ENCODE measurements around the gene APOBEC3H. TPM values are rescaled to one million over a fixed set of nuclear protein-coding genes. Genes with fewer than 3 reads are reported as not detected.

Gene APOBEC3H
- total RNA-seq, 4 donors from 2014 or later = not detected

DNA sequence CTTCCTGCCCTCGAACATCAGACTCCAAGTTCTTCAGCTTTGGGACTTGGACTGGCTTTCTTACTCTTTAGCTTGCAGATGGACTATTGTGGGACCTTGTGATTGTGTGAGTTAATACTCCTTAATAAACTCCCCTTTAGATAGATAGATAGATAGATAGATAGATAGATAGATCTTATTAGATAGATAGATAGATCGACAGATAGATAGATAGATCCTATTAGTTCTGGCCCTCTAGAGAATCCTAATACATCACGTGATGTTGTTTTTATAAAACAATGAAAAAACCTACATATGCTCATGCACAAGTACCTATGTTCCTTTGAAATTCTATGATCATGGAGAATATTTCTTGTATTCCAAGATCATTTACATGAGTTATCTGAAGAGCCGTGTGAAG is 23.9 kb downstream of the APOBEC3H start:
- Histone ChIP-seq H3K36me3 (peaks cover 0 to 3% of the 10 kb centered on the region in 2 donors), H3K9me3 (no peaks in the 10 kb centered on the region), H3K27me3 (peaks cover 8% of the 10 kb centered on the region), H3K4me1 (peaks cover 0 to 11% (median 0%) of the 10 kb centered on the region in 3 donors), H3K27ac (no peak overlapping the region), H3K4me3 (no peak overlapping the region)
- no peak for TF ChIP-seq EP300 (IDR thresholded peaks at IDR 0.05)
- ATAC-seq = no peak
- 82 to 94% methylated on average over 3 to 4 of the region's 4 CpGs for WGBS, 2 donors (ENCODE audit: low coverage in 1 of 2)

DNA sequence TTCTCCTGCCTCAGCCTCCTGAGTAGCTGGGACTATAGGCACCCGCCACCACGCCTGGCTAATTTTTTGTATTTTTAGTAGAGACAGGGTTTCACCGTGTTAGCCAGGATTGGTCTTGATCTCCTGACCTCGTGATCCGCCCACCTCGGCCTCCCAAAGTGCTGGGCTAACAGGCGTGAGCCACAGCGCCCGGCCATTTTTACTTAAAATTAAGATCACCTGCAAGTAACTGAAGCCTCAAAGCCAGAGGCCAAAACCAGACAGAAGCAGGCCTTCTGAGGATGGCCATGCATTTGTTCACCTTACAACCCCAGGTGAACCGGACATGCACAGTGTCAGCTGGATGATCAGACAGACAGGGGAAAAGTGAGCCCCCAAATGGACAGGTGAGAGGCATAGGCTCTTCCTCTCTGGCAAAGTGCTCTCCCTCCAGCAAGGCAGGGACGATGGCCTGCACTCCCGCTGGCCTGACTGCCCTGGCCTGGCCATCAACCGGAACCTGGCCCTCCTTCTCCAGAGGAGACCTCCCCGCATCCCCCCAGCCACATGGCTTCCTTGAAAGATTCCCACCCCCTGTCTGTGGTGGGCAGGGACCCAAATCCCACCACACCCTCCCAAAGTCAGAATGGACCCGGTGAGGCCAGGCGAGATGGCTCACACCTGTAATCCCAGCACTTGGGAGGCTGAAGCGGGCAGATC is 25.9 kb downstream of the APOBEC3H start:
- no peaks in the 10 kb centered on the region for H3K27me3 ChIP-seq
- no peaks in the 10 kb centered on the region for H3K9me3 ChIP-seq
- no peak overlapping the region for H3K4me3 ChIP-seq
- peaks cover 0 to 3% of the 10 kb centered on the region in 2 donors for H3K36me3 ChIP-seq
- peaks cover 0 to 11% (median 0%) of the 10 kb centered on the region in 3 donors for H3K4me1 ChIP-seq
- no peak for TF ChIP-seq POLR2AphosphoS5 (IDR thresholded peaks at IDR 0.05)
- no peak for TF ChIP-seq EP300 (IDR thresholded peaks at IDR 0.05)
- TF ChIP-seq POLR2A (IDR thresholded peaks at IDR 0.05) = no peak
- TF ChIP-seq, protein P1, sequence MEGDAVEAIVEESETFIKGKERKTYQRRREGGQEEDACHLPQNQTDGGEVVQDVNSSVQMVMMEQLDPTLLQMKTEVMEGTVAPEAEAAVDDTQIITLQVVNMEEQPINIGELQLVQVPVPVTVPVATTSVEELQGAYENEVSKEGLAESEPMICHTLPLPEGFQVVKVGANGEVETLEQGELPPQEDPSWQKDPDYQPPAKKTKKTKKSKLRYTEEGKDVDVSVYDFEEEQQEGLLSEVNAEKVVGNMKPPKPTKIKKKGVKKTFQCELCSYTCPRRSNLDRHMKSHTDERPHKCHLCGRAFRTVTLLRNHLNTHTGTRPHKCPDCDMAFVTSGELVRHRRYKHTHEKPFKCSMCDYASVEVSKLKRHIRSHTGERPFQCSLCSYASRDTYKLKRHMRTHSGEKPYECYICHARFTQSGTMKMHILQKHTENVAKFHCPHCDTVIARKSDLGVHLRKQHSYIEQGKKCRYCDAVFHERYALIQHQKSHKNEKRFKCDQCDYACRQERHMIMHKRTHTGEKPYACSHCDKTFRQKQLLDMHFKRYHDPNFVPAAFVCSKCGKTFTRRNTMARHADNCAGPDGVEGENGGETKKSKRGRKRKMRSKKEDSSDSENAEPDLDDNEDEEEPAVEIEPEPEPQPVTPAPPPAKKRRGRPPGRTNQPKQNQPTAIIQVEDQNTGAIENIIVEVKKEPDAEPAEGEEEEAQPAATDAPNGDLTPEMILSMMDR (IDR thresholded peaks at IDR 0.05) = no peak
- 77% methylated on average over 5 of the region's 17 CpGs; no CpG with 5 or more reads in 1 of the 2 donors for WGBS, 2 donors (ENCODE audit: low coverage in 1 of 2)
- ATAC-seq = no peak
- H3K27ac ChIP-seq = no peak overlapping the region

DNA sequence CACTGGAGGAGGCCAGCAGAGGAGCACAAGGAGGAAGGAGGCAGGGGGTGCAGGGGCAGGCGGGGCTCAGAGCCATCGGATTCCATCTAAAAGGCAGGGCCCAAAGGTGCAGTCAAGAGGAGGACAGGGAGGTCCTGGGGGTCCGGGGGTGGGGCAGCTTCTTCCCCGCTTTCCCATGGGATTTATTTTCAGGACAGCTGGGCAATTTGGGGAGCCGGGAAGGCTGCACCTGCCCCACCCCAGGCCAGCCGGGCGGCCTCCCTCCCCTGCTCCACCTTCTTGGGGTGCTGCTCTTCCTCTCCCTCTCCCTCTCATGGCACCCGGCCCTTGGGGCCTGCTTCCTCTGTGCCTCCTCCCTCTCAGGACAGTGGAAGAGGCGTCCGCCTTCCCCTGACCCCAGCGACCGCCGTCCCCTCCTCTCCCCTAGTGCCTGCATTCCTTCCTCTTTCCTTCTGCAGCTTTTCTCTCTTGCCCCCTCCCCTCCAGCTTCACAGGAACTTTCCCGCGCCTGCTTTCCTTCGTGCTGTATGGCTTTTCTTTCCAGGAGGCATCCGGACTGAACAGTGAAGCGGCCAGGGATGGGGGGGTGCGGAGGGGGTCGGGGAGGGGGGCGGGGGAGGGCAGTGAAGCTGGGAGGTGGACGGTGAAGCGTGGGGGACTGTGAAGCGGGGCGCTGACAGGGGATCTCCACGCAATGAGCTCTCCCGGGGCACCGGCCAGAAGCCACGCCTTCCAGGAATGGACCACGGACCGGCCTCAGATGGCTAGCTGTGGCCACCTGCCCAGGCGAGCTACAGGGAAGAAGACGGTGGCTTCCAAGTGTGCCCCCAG is 26.9 kb downstream of the APOBEC3H start:
- WGBS, 2 donors (ENCODE audit: low coverage in 1 of 2) = 18 to 23% methylated on average over 10 to 16 of the region's 33 CpGs
- Histone ChIP-seq H3K27me3 (no peaks in the 10 kb centered on the region), H3K4me3 (no peak overlapping the region), H3K9me3 (no peaks in the 10 kb centered on the region), H3K36me3 (peaks cover 0 to 8% of the 10 kb centered on the region in 2 donors), H3K4me1 (peaks cover 0 to 11% (median 0%) of the 10 kb centered on the region in 3 donors), H3K27ac (no peak overlapping the region)
- TF ChIP-seq, protein P1 (IDR thresholded peaks at IDR 0.05) = no peak
- TF ChIP-seq POLR2AphosphoS5 (IDR thresholded peaks at IDR 0.05) = no peak
- TF ChIP-seq POLR2A (IDR thresholded peaks at IDR 0.05) = no peak
- TF ChIP-seq EP300 (IDR thresholded peaks at IDR 0.05) = no peak
- no peak for ATAC-seq

DNA sequence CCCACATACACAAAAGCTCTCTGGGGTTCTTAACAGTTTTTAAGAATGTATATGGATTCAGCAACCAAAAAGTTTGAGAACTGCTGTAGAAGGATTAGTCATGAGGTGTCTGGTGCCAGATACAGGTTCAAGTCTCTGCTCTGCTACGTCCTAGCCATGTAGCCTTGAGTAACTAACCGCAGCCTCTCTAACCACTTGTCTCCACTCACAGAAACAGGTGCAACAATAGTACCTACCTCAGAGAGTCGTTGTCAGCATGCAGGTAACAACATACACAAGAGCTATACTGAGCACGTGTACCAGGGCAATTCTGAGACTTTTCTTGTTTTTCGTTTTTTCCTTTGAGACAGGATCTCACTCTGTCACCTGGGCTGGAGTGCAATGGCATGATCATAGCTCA is 28.6 kb downstream of the APOBEC3H start:
- H3K27me3 ChIP-seq = no peaks in the 10 kb centered on the region
- no peak for ATAC-seq
- H3K36me3 ChIP-seq = peaks cover 0 to 20% of the 10 kb centered on the region in 2 donors
- no peak overlapping the region for H3K4me3 ChIP-seq
- TF ChIP-seq POLR2A (IDR thresholded peaks at IDR 0.05) (no peak), POLR2AphosphoS5 (IDR thresholded peaks at IDR 0.05) (no peak), EP300 (IDR thresholded peaks at IDR 0.05) (no peak)
- TF ChIP-seq, protein P1 (IDR thresholded peaks at IDR 0.05) = no peak
- 88 to 91% methylated on average over 5 of the region's 5 CpGs for WGBS, 2 donors (ENCODE audit: low coverage in 1 of 2)
- no peak overlapping the region for H3K27ac ChIP-seq
- peaks cover 0 to 17% (median 0%) of the 10 kb centered on the region in 3 donors for H3K4me1 ChIP-seq
- no peaks in the 10 kb centered on the region for H3K9me3 ChIP-seq

DNA sequence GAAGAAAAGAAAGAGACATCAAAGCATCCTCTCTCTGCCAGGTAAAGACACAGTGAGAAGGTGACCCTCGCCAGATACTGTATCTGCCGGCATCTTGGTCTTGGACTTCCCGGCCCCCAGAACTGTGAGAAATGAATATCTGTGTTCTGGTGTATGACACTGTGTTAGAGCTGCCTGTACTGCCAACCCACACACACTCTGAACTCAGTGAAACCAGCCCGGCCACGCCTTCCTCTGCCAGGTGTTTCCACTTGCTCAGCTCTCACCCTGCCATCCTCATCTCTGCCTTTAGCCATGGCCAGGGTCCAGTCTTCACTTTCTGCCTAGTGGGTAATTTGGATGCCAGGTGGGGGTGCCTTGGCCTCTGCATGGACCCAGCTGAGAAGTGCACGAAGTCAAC is 31.5 kb downstream of the APOBEC3H start:
- WGBS, 2 donors (ENCODE audit: low coverage in 1 of 2) = 89 to 94% methylated on average over 3 to 5 of the region's 6 CpGs
- TF ChIP-seq POLR2AphosphoS5 (IDR thresholded peaks at IDR 0.05) = no peak
- TF ChIP-seq EP300 (IDR thresholded peaks at IDR 0.05) = no peak
- TF ChIP-seq, protein P1 (IDR thresholded peaks at IDR 0.05) = no peak
- Histone ChIP-seq H3K4me1 (peaks cover 0 to 31% (median 9%) of the 10 kb centered on the region in 3 donors), H3K9me3 (no peaks in the 10 kb centered on the region), H3K27ac (no peak overlapping the region), H3K27me3 (no peaks in the 10 kb centered on the region), H3K36me3 (peaks cover 0 to 49% of the 10 kb centered on the region in 2 donors), H3K4me3 (no peak overlapping the region)
- no peak for ATAC-seq
